ENCODE data around the gene DHFR. TPM values are rescaled to one million over a fixed set of nuclear protein-coding genes. Genes with fewer than 3 reads are reported as not detected.

Gene DHFR
- total RNA-seq, 2 donors from 2014 or later = 26.5 to 77.7 TPM

DNA sequence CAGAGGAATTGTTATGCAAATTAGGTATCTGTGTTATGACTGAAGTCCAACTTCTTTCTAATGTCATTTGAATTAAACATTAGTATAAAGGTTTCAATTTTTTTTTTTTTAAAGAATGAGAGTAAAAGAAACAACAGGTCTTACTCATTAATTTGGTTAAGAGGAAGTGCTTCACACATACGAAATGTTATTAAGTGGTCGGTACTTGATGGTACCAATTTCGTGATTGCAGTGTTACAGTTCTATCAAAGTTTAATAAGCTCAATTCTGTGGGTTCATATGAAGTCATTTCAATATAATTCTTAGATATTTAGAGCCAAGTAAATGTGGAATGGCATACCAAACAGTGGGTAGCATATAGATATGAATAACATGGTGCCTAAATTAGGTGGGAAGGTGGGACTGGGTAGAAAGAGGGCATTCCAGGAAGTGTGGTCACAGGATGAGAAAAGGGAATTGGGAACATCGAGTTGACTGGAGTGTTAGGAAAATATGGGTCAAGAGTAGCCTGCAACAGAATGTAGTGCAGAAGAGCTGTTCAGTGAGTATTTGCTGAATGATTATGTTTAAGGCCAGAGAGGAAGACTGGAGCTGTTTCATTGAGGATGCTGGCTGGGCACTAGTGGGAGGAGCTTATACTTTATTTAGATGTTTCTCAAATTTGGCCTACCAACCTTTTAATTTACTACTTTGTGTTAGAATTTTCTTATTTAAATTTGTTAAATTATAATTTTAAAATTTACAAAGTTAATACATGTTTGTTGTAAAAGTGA lies 34.1 kb upstream of the DHFR start:
- no peak overlapping the region for H3K4me3 ChIP-seq
- DNase-seq = no peak
- intact Hi-C loops (cut with DNase I) = loop anchor here (10.0 kb wide), 1 partner anchor 506 kb away; no protein-coding TSS in a partner anchor
- no peak overlapping the region for H3K9ac ChIP-seq (ENCODE audit: low read depth in 2 of 2, low read length in 2 of 2)
- no peaks in the 10 kb centered on the region for H3K36me3 ChIP-seq
- no peaks in the 10 kb centered on the region for H3K4me1 ChIP-seq
- H3K27ac ChIP-seq = no peak overlapping the region
- no peaks in the 10 kb centered on the region for H3K27me3 ChIP-seq
- no peaks in the 10 kb centered on the region for H3K9me3 ChIP-seq
- TF ChIP-seq CTCF (IDR thresholded peaks at IDR 0.05) = no peak

GRCh38 chr5:80686757-80687156 lies 32.0 kb upstream of the DHFR start:
- Histone ChIP-seq H3K36me3 (no peaks in the 10 kb centered on the region), H3K9me3 (no peaks in the 10 kb centered on the region), H3K9ac (ENCODE audit: low read depth in 2 of 2, low read length in 2 of 2) (no peak overlapping the region), H3K27me3 (no peaks in the 10 kb centered on the region), H3K4me3 (no peak overlapping the region), H3K27ac (no peak overlapping the region), H3K4me1 (no peaks in the 10 kb centered on the region)
- DNase-seq = no peak
- TF ChIP-seq CTCF (IDR thresholded peaks at IDR 0.05) = peak; percentile 22
- intact Hi-C loops (cut with DNase I) = loop anchor here (10.0 kb wide), 1 partner anchor 508 kb away; no protein-coding TSS in a partner anchor

GRCh38 chr5:80676706-80677105 lies 21.9 kb upstream of the DHFR start:
- intact Hi-C loops (cut with DNase I) = no loop called here
- Histone ChIP-seq H3K9ac (ENCODE audit: low read depth in 2 of 2, low read length in 2 of 2) (no peak overlapping the region), H3K27me3 (no peaks in the 10 kb centered on the region), H3K36me3 (no peaks in the 10 kb centered on the region), H3K4me1 (no peaks in the 10 kb centered on the region), H3K9me3 (no peaks in the 10 kb centered on the region), H3K27ac (no peak overlapping the region), H3K4me3 (no peak overlapping the region)
- no peak for TF ChIP-seq CTCF (IDR thresholded peaks at IDR 0.05)
- no peak for DNase-seq

- no peak overlapping the region for H3K27ac ChIP-seq
- DNase-seq = peak; percentile 81
- no peaks in the 10 kb centered on the region for H3K9me3 ChIP-seq
- no peak overlapping the region for H3K9ac ChIP-seq (ENCODE audit: low read depth in 2 of 2, low read length in 2 of 2)
- intact Hi-C loops (cut with DNase I) = loop anchor here (5.0 kb wide), 1 partner anchor 190 kb away; no protein-coding TSS in a partner anchor
- no peak overlapping the region for H3K4me3 ChIP-seq
- H3K4me1 ChIP-seq = no peaks in the 10 kb centered on the region
- no peaks in the 10 kb centered on the region for H3K36me3 ChIP-seq
- no peaks in the 10 kb centered on the region for H3K27me3 ChIP-seq
- peak; percentile 83 for TF ChIP-seq CTCF (IDR thresholded peaks at IDR 0.05)
Measured at GRCh38 chr5:80672140-80672736, 17.5 kb upstream of the DHFR start.

DNA sequence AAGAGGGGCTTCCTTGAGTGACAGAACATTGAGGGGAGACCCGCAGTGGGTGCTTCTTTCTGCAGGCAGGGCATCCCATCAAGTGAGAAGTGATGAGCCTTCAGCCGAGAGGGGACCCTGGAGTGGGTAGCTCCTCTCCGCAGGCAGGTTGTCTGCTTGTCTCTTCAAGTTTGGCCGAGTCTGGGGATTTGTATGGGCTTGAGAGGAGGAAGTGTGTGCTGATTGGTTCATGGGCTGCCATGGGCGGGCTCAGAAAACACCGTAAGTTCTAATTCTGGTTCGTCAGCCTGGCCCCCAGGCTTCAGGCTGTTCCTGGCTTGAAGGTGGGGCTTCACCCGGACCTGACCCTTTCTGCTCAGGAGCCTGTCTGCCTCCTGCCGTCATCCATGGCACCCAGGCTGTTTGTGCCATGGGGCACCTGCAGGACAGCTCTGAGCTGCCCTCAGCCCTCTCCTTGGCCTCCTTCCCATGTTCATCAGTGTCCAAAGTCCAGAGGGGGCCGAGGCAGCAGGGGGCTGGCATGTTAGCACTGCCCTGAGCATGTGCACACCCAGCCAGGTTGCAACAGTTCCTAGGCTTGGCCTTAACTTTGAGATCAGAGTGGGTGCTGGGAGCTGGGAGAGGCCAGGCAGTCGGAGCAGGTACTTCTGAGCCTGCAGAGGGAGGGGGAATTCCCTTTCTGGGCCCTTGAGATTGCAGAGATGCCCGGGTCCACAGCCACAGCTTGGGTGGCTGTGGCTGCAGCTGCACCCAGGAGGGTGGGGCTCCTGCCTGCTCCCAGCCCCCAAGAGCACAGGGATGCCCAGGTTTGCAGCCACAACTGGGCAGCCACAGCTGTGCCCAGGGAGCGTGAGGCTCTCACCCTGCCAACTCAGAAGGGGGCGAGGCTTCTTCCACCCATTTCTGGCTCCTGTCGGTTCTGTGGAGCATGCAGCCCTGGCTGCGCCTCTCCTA lies 13.5 kb upstream of the DHFR start:
- no peak overlapping the region for H3K27ac ChIP-seq
- H3K27me3 ChIP-seq = no peaks in the 10 kb centered on the region
- H3K9ac ChIP-seq (ENCODE audit: low read depth in 2 of 2, low read length in 2 of 2) = no peak overlapping the region
- H3K9me3 ChIP-seq = no peaks in the 10 kb centered on the region
- H3K4me3 ChIP-seq = no peak overlapping the region
- H3K4me1 ChIP-seq = no peaks in the 10 kb centered on the region
- intact Hi-C loops (cut with DNase I) = no loop called here
- peaks cover 4% of the 10 kb centered on the region for H3K36me3 ChIP-seq
- no peak for TF ChIP-seq CTCF (IDR thresholded peaks at IDR 0.05)
- no peak for DNase-seq

All from colonic mucosa (tissue), 4 donors.